ENCODE data around the gene PTK6. TPM values are rescaled to one million over a fixed set of nuclear protein-coding genes. Genes with fewer than 3 reads are reported as not detected.

PTK6 gene
- total and polyA plus RNA-seq, 2 of the 13 experiments (the other 11 are each of a cell fraction or from before 2014, with no cell fraction given): 0.08 TPM; not detected in 1

GRCh38 chr20:63534831-63535651, 2.1 kb downstream of the PTK6 start (continued):
- TF ChIP-seq ZNF543 (CRISPR knock-in tag; IDR thresholded peaks at IDR 0.05): 0 out of 2 replicates have a peak, but pooled peaks have one; percentile 25
- no peak for TF ChIP-seq ZUFSP (CRISPR knock-in tag; IDR thresholded peaks at IDR 0.05; ENCODE audit: borderline replicate concordance)
- TF ChIP-seq ZNF660 (CRISPR knock-in tag; IDR thresholded peaks at IDR 0.05; ENCODE audit: borderline replicate concordance, low read depth): no peak
- no peak for TF ChIP-seq ZSCAN20 (CRISPR knock-in tag; IDR thresholded peaks at IDR 0.05; ENCODE audit: borderline replicate concordance)
- TF ChIP-seq TRAFD1 (CRISPR knock-in tag; IDR thresholded peaks at IDR 0.05; ENCODE audit: borderline replicate concordance): 0 out of 2 replicates have a peak, but pooled peaks have one; percentile 33
- no peak for TF ChIP-seq ESRRA (CRISPR knock-in tag; IDR thresholded peaks at IDR 0.05; ENCODE audit: low read depth)
- TF ChIP-seq ZNF703 (CRISPR knock-in tag; IDR thresholded peaks at IDR 0.05; ENCODE audit: borderline replicate concordance): no peak
- no peak for TF ChIP-seq ZNF10 (CRISPR knock-in tag; IDR thresholded peaks at IDR 0.05; ENCODE audit: borderline replicate concordance, low read depth)
- TF ChIP-seq PRDM10 (CRISPR knock-in tag; IDR thresholded peaks at IDR 0.05; ENCODE audit: low read depth): no peak
- no peak for TF ChIP-seq PRMT3 (CRISPR knock-in tag; IDR thresholded peaks at IDR 0.05; ENCODE audit: borderline replicate concordance, low read depth)
- 0 out of 2 replicates have a peak, but pooled peaks have one; percentile 41 for TF ChIP-seq THAP7 (CRISPR knock-in tag; IDR thresholded peaks at IDR 0.05)
- no peak for TF ChIP-seq KDM3A (CRISPR knock-in tag; IDR thresholded peaks at IDR 0.05; ENCODE audit: low read depth)
- TF ChIP-seq PHF21A (CRISPR knock-in tag; IDR thresholded peaks at IDR 0.05): no peak

Measured in HepG2 (cell line).